GM18858 (cell line): Measurements from ENCODE around the gene SPC25.
"Not testable (repeated sequence)": the region's sequence is repeated elsewhere in the genome, so short reads cannot be mapped to it uniquely, and the experiment has no call there.

ENCODE experiments used
- ATAC-seq: cut with Tn5 transposase; IDR thresholded peaks from one replicate; pipeline ENCODE4 v1.9.1; 2021; ENCODE audit not compliant: unreplicated experiment

Gene SPC25

GRCh38 chr2:168904358-168904757 lies 14.1 kb upstream of the SPC25 start:
- ATAC-seq, result no peak

- ATAC-seq, result no peak
Observed at GRCh38 chr2:168903888-168904287, 13.7 kb upstream of the SPC25 start.

- ATAC-seq, result no peak
Observed at GRCh38 chr2:168901003-168901402, 10.8 kb upstream of the SPC25 start, which contains the start of gene G6PC2. Gene G6PC2, plus strand, starts transcription at chr2:168901291. Its CDS starts 41 bp downstream, at chr2:168901332.

- ATAC-seq, result no peak
Observed at GRCh38 chr2:168897449-168897848, 7.2 kb upstream of the SPC25 start.

GRCh38 chr2:168896783-168897182 lies 6.6 kb upstream of the SPC25 start:
- ATAC-seq, result no peak

GRCh38 chr2:168895771-168896170 lies 5.5 kb upstream of the SPC25 start:
- ATAC-seq, result no peak

GRCh38 chr2:168894720-168895119 lies 4.5 kb upstream of the SPC25 start:
- no peak for ATAC-seq

- ATAC-seq, result no peak
Observed at GRCh38 chr2:168894101-168894500, 3.9 kb upstream of the SPC25 start.

GRCh38 chr2:168892327-168892726 lies 2.1 kb upstream of the SPC25 start:
- no peak for ATAC-seq

- no peak for ATAC-seq
Observed at GRCh38 chr2:168889635-168890005, 610 bp downstream of the SPC25 start.

- no peak for ATAC-seq
Observed at GRCh38 chr2:168884975-168885374, 5.3 kb downstream of the SPC25 start.

GRCh38 chr2:168882163-168882562 lies 8.1 kb downstream of the SPC25 start:
- not testable (repeated sequence) for ATAC-seq

- no peak for ATAC-seq
Observed at GRCh38 chr2:168874368-168875054, 15.7 kb downstream of the SPC25 start.

- ATAC-seq, result not testable (repeated sequence)
Observed at GRCh38 chr2:168870824-168871223, 19.4 kb downstream of the SPC25 start.

- ATAC-seq, result not testable (repeated sequence)
Observed at GRCh38 chr2:168870369-168870768, 19.9 kb downstream of the SPC25 start.

- ATAC-seq, result not testable (repeated sequence)
Observed at GRCh38 chr2:168867164-168867563, 23.1 kb downstream of the SPC25 start.

GRCh38 chr2:168858146-168858545 lies 32.1 kb downstream of the SPC25 start:
- no peak for ATAC-seq

GRCh38 chr2:168855601-168856000 lies 34.6 kb downstream of the SPC25 start:
- no peak for ATAC-seq

- no peak for ATAC-seq
Observed at GRCh38 chr2:168854651-168855050, 35.6 kb downstream of the SPC25 start.

- ATAC-seq, result no peak
Observed at GRCh38 chr2:168853471-168853870, 36.8 kb downstream of the SPC25 start.

GRCh38 chr2:168852481-168852880 lies 37.7 kb downstream of the SPC25 start:
- ATAC-seq, result no peak

- ATAC-seq, result no peak
Observed at GRCh38 chr2:168851674-168852320, 38.4 kb downstream of the SPC25 start.

GRCh38 chr2:168850846-168851245 lies 39.4 kb downstream of the SPC25 start:
- ATAC-seq, result no peak
